ENCODE results near the gene CNTN5.

DNA sequence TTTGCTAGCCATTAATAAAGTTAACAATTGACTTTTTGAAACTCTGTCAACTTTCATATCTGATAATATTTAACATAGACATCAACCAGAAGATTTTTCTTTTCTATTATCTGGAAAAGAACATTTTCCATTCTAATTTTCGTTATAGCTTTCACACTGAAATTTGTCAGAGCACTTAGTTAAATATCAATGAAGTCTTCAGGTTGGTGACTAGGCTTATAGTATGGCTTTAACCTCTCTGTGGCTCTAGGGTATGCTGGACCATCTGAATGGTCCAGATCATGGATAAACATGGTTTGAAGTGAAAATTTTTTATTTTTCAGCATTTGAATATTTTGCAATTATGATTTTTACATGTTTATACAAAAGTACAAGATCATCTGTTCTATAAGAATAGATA is 548.1 kb downstream of the CNTN5 start:
- TF ChIP-seq, protein P1, sequence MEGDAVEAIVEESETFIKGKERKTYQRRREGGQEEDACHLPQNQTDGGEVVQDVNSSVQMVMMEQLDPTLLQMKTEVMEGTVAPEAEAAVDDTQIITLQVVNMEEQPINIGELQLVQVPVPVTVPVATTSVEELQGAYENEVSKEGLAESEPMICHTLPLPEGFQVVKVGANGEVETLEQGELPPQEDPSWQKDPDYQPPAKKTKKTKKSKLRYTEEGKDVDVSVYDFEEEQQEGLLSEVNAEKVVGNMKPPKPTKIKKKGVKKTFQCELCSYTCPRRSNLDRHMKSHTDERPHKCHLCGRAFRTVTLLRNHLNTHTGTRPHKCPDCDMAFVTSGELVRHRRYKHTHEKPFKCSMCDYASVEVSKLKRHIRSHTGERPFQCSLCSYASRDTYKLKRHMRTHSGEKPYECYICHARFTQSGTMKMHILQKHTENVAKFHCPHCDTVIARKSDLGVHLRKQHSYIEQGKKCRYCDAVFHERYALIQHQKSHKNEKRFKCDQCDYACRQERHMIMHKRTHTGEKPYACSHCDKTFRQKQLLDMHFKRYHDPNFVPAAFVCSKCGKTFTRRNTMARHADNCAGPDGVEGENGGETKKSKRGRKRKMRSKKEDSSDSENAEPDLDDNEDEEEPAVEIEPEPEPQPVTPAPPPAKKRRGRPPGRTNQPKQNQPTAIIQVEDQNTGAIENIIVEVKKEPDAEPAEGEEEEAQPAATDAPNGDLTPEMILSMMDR (optimal IDR thresholded peaks at IDR 0.05 in 1 of 3, IDR thresholded peaks at IDR 0.05 in 1 of 3, conservative IDR thresholded peaks at IDR 0.05 in 1 of 3; ENCODE audit: extremely low read depth in 1 of 3, insufficient read depth in 2 of 3, low read length in 3 of 3): no peak
- TF ChIP-seq EZH2 (IDR thresholded peaks at IDR 0.05; ENCODE audit: low read length): no peak
